HepG2 (cell line): ENCODE results near the gene SLFN13. TPM values are rescaled to one million over a fixed set of nuclear protein-coding genes. Genes with fewer than 3 reads are reported as not detected.
"Not testable (repeated sequence)": the region's sequence is repeated elsewhere in the genome, so short reads cannot be mapped to it uniquely, and the experiment has no call there.

Source experiments
- ATAC-seq: fragments of 200-7000 bp; cut with Tn5 transposase; 3 replicates; pipeline ENCODE4 v1.9.1; 2020; ENCODE audit warnings: mild to moderate bottlenecking, moderate library complexity
- BruUV-seq: library from RNA; stranded (reverse); fragments of 400-500 nt; replicated peaks from 2 replicates; lab custom pipeline; 2021; lab: Mats Ljungman, UMichigan
- CTCF ChIA-PET: fragments of 300-600 bp; formaldehyde crosslinking; extraction: SDS; loops from one replicate; lab custom pipeline; 2021; ENCODE audit warnings: low total read pairs, inconsistent platforms, low intra/inter-chr PET ratio; lab: Yijun Ruan, JAX
- POLR2A ChIA-PET: fragments of 350-600 bp; sonication (Branson Sonifier 250); formaldehyde crosslinking; loops from one replicate; lab custom pipeline; 2020; ENCODE audit warnings: antibody characterized with exemption, inconsistent platforms; lab: Yijun Ruan, JAX
- DNase-seq: peaks from one replicate; pipeline ENCODE4 v3.0.0-alpha.2; 2015; ENCODE audit warnings: low spot score
- FAIRE-seq: peaks from 3 replicates; lab custom pipeline; 2011; peaks lifted over from hg19 to GRCh38; lab: Jason Lieb, UNC
- H2AFZ ChIP-seq: one replicate; pipeline ENCODE4 v1.6.1; 2011; ENCODE audit warnings: low read length, inconsistent platforms
- H3K27ac ChIP-seq: fragments of 300-600 bp; 3 replicates; pipeline ENCODE4 v1.8.0; 2011; ENCODE audit warnings: mixed run types, mild to moderate bottlenecking, mixed read lengths, low read length, inconsistent platforms; ENCODE audit not compliant: insufficient read depth; ENCODE audit errors: extremely low read length
- H3K27me3 ChIP-seq, 2 experiments: fragments of 200-600 bp in 1 of 2; 2 replicates in 1 of 2; 3 replicates in 1 of 2; pipeline versions ENCODE4 v1.6.0 to v1.8.0; 2011; ENCODE audit warnings: low read length in 2 of 2, mild to moderate bottlenecking in 2 of 2, moderate library complexity in 2 of 2, inconsistent platforms in 1 of 2; ENCODE audit not compliant: insufficient read depth in 2 of 2, control insufficient read depth in 1 of 2
- H3K36me3 ChIP-seq, 2 experiments: fragments of 200-600 bp in 1 of 2; replicated peaks in 1 of 2; 2 replicates in 1 of 2; 3 replicates in 1 of 2; pipeline versions ENCODE4 v1.5.1 to v1.8.0; 2011; ENCODE audit warnings: low read length in 2 of 2, inconsistent platforms in 1 of 2; ENCODE audit not compliant: insufficient read depth in 2 of 2, control insufficient read depth in 1 of 2
- H3K4me1 ChIP-seq: 2 replicates; pipeline ENCODE4 v1.5.1; 2012; ENCODE audit warnings: low read length, inconsistent platforms; ENCODE audit not compliant: insufficient read depth
- H3K4me2 ChIP-seq: 2 replicates; pipeline ENCODE4 v1.6.0; 2011; ENCODE audit warnings: low read depth, low read length, inconsistent platforms
- H3K4me3 ChIP-seq, 3 experiments: fragments of 200-600 bp in 1 of 3; sonication (generic), shearing (Covaris generic) in 1 of 3; replicated peaks in 1 of 3; 2 replicates each; pipeline ENCODE4 v1.5.1; 2011 to 2016; ENCODE audit warnings: low read length in 3 of 3, inconsistent platforms in 2 of 3, low read depth in 2 of 3, mild to moderate bottlenecking in 2 of 3, control low read depth in 1 of 3, mixed read lengths in 1 of 3; ENCODE audit not compliant: insufficient read depth in 1 of 3
- H3K79me2 ChIP-seq: one replicate; pipeline ENCODE4 v1.6.1; 2011; ENCODE audit warnings: low read length, inconsistent platforms; ENCODE audit not compliant: insufficient read depth
- H3K9ac ChIP-seq: 2 replicates; pipeline ENCODE4 v1.6.0; 2011; ENCODE audit warnings: mild to moderate bottlenecking, low read depth, low read length, inconsistent platforms; ENCODE audit not compliant: insufficient read depth
- H3K9me3 ChIP-seq: 2 replicates; pipeline ENCODE4 v1.5.1; 2012; ENCODE audit warnings: mild to moderate bottlenecking, low read length
- H4K20me1 ChIP-seq: 2 replicates; pipeline ENCODE4 v1.6.0; 2011; ENCODE audit warnings: inconsistent platforms, mild to moderate bottlenecking, low read length, moderate library complexity; ENCODE audit not compliant: insufficient read depth
- CCAR2 ChIP-seq: fragments of 200-400 bp; formaldehyde crosslinking; optimal IDR thresholded peaks from 2 replicates; pipeline ENCODE3; 2018; ENCODE audit warnings: low read depth, mild to moderate bottlenecking, low read length, moderate library complexity
- CHCHD3 ChIP-seq: sonication (generic); formaldehyde crosslinking; IDR thresholded peaks from 2 replicates; pipeline ENCODE4 v1.8.0; 2022; ENCODE audit warnings: mild to moderate bottlenecking, missing genetic modification reagents, moderate library complexity
- FOXJ3 ChIP-seq: sonication (generic); formaldehyde crosslinking; IDR thresholded peaks from 2 replicates; pipeline ENCODE4 v1.4.0; 2020; ENCODE audit warnings: missing genetic modification reagents, mild to moderate bottlenecking, borderline replicate concordance
- HNF4G ChIP-seq, 2 experiments: sonication (generic) in 1 of 2; formaldehyde crosslinking in 1 of 2; IDR thresholded peaks; 2 replicates each; pipeline versions ENCODE4 v1.4.0 to v1.6.1; 2011 to 2020; ENCODE audit warnings: borderline replicate concordance in 2 of 2, low read depth in 2 of 2, mild to moderate bottlenecking in 2 of 2, low read length in 1 of 2, missing genetic modification reagents in 1 of 2, moderate library complexity in 1 of 2
- ISX ChIP-seq: sonication (generic); formaldehyde crosslinking; conservative IDR thresholded peaks from 2 replicates; pipeline ENCODE4 v1.5.0; 2020; ENCODE audit warnings: missing genetic modification reagents
- JDP2 ChIP-seq: sonication (generic); formaldehyde crosslinking; IDR thresholded peaks from 2 replicates; pipeline ENCODE4 v1.8.1; 2022; ENCODE audit warnings: missing genetic modification reagents, borderline replicate concordance
- MAFF ChIP-seq: IDR thresholded peaks from 2 replicates; pipeline ENCODE4 v1.6.1; 2011; ENCODE audit warnings: low read depth, low read length, improper control_type of control experiment
- MAFK ChIP-seq, 2 experiments: IDR thresholded peaks in 1 of 2; conservative IDR thresholded peaks in 1 of 2; 2 replicates each; pipeline ENCODE4 v1.6.1; 2011; ENCODE audit warnings: improper control_type of control experiment in 2 of 2, low read length in 2 of 2
- MBD4 ChIP-seq: IDR thresholded peaks from 2 replicates; pipeline ENCODE4 v1.6.1; 2012; ENCODE audit warnings: low read length, inconsistent platforms, borderline replicate concordance
- MBNL3 ChIP-seq: fragments of 250-450 bp; sonication (Bioruptor Pico); conservative IDR thresholded peaks from 2 replicates; pipeline ENCODE4 v1.8.0; 2022; ENCODE audit warnings: mild to moderate bottlenecking, inconsistent platforms
- NR2F6 ChIP-seq, 2 experiments: IDR thresholded peaks; 2 replicates each; pipeline ENCODE4 v1.6.1; 2016; ENCODE audit warnings: antibody characterized with exemption in 1 of 2, mild to moderate bottlenecking in 1 of 2
- PHF21A ChIP-seq: sonication (generic); formaldehyde crosslinking; IDR thresholded peaks from 2 replicates; pipeline ENCODE4 v1.5.0; 2020; ENCODE audit warnings: mild to moderate bottlenecking, missing genetic modification reagents
- PHF5A ChIP-seq: IDR thresholded peaks from one replicate; pipeline ENCODE4 v1.6.1; 2018; ENCODE audit warnings: low read depth, missing genetic modification reagents; ENCODE audit not compliant: unreplicated experiment
- RBAK ChIP-seq: sonication (generic); formaldehyde crosslinking; IDR thresholded peaks from 2 replicates; pipeline ENCODE4 v1.5.1; 2020; ENCODE audit warnings: mild to moderate bottlenecking, missing genetic modification reagents
- RCOR2 ChIP-seq: IDR thresholded peaks from 2 replicates; pipeline ENCODE4 v1.6.1; 2016; ENCODE audit warnings: missing biosample characterization, missing genetic modification reagents
- SALL2 ChIP-seq: sonication (generic); formaldehyde crosslinking; IDR thresholded peaks from 2 replicates; pipeline ENCODE4 v1.8.1; 2023; ENCODE audit warnings: mild to moderate bottlenecking, missing genetic modification reagents, inconsistent platforms
- THRA ChIP-seq: sonication (generic); formaldehyde crosslinking; IDR thresholded peaks from 2 replicates; pipeline ENCODE4 v1.4.0; 2020; ENCODE audit warnings: missing genetic modification reagents, borderline replicate concordance
- ZKSCAN1 ChIP-seq: fragments of 150-350 bp; IDR thresholded peaks from 2 replicates; pipeline ENCODE4 v1.6.1; 2014; ENCODE audit warnings: low read length
- ZNF552 ChIP-seq: sonication (generic); formaldehyde crosslinking; IDR thresholded peaks from 2 replicates; pipeline ENCODE4 v1.9.0; 2022; ENCODE audit warnings: missing genetic modification reagents, mild to moderate bottlenecking, borderline replicate concordance
- ZSCAN22 ChIP-seq: sonication (generic); formaldehyde crosslinking; IDR thresholded peaks from 2 replicates; pipeline ENCODE4 v1.4.0; 2020; ENCODE audit warnings: mild to moderate bottlenecking, missing genetic modification reagents
- WGBS: methylation state at CpG from one replicate; pipeline ENCODE4 v1.1.6; 2017; ENCODE audit warnings: low lambda C conversion rate; 5-methylcytosine and 5-hydroxymethylcytosine counted together
- in situ Hi-C: cut with HindIII; loops from 2 replicates; pipeline ENCODE4 v1.10.0; 2017; ENCODE audit warnings: low pct_unique_long_range_greater_than_20kb; ENCODE audit not compliant: extremely low pct_ligation_motif_present
- intact Hi-C: fragments of 100-400 bp; cut with micrococcal nuclease; formaldehyde crosslinking; loops from one replicate; pipeline ENCODE4 v1.10.0; 2022; ENCODE audit not compliant: unreplicated experiment
- polyA plus RNA-seq, 8 experiments: library from polyadenylated mRNA; depleted of rRNA in 3 of 8; stranded (reverse) in 7 of 8; unstranded in 1 of 8; fragments of >200 nt; fragmentation: Illumina TruSeq in 4 of 8; extraction: Trizol in 4 of 8; gene quantifications; 2 replicates each; pipeline versions ENCODE4 v1.2.1 to v1.2.3, GENCODE V29; 2011 to 2016; ENCODE audit warnings: low read depth in 4 of 8, missing spikeins in 1 of 8, mixed read lengths in 1 of 8; ENCODE audit not compliant: insufficient read depth in 1 of 8
- total RNA-seq, 5 experiments: library from RNA; depleted of rRNA; stranded (reverse); fragments of >200 nt; fragmentation: Illumina TruSeq; extraction: Trizol; gene quantifications; 2 replicates each; pipeline ENCODE4 v1.2.3, GENCODE V29; 2016; ENCODE audit warnings: low read depth in 1 of 5

SLFN13 gene
- total and polyA plus RNA-seq, 2 of the 13 experiments (the other 11 are each of a cell fraction or from before 2014, with no cell fraction given) = 0.18 TPM; not detected in 1

GRCh38 chr17:35454035-35454434 lies 5.5 kb upstream of the SLFN13 start:
- FAIRE-seq, ATAC-seq, H3K4me3 ChIP-seq, in situ Hi-C loops, intact Hi-C loops, CTCF ChIA-PET, H3K4me2 ChIP-seq, H3K27ac ChIP-seq, H3K27me3 ChIP-seq, H3K9me3 ChIP-seq, H3K79me2 ChIP-seq, H3K4me1 ChIP-seq, DNase-seq, H3K9ac ChIP-seq, H3K36me3 ChIP-seq, BruUV-seq, H4K20me1 ChIP-seq, POLR2A ChIA-PET, H2AFZ ChIP-seq: not testable (repeated sequence)
- 22% methylated on average over 5 of the region's 5 CpGs for WGBS
- peak; percentile 31; the same call in 1 of the 2 replicates for TF ChIP-seq MAFF
- TF ChIP-seq MAFK (conservative IDR thresholded peaks at IDR 0.05 in 1 of 2, IDR thresholded peaks at IDR 0.05 in 1 of 2; ENCODE audit: low read length in 2 of 2) = peak in 1 of 2 experiments; percentile 63; a peak in 2 of 4 replicates

- Histone ChIP-seq H3K36me3 (no peaks in the 10 kb centered on the region), H3K4me2 (no peak overlapping the region), H4K20me1 (no peaks in the 10 kb centered on the region), H3K79me2 (no peaks in the 10 kb centered on the region), H3K4me1 (no peaks in the 10 kb centered on the region), H2AFZ (no peak overlapping the region), H3K9ac (no peak overlapping the region), H3K27me3 (peaks cover 0 to 15% of the 10 kb centered on the region in 2 experiments; a peak in 2 of 5 replicates), H3K27ac (no peak overlapping the region), H3K4me3 (no peak overlapping the region), H3K9me3 (no peaks in the 10 kb centered on the region)
- POLR2A ChIA-PET = no interaction called here
- intact Hi-C loops = no loop called here
- CTCF ChIA-PET = no interaction called here
- no peak for FAIRE-seq
- no peak for ATAC-seq
- WGBS = 0% methylated on average over 1 of the region's 1 CpG
- in situ Hi-C loops = no loop called here
- no peak for DNase-seq
- BruUV-seq = no TSS peak
- TF ChIP-seq JDP2 (no peak), ZSCAN22 (CRISPR knock-in tag) (no peak), ISX (CRISPR knock-in tag) (no peak), ZKSCAN1 (no peak), THRA (CRISPR knock-in tag) (no peak), PHF21A (CRISPR knock-in tag) (no peak), CHCHD3 (CRISPR knock-in tag) (no peak), SALL2 (CRISPR knock-in tag) (no peak), RCOR2 (CRISPR knock-in tag) (no peak), CCAR2 (no peak), FOXJ3 (CRISPR knock-in tag) (no peak), PHF5A (CRISPR knock-in tag) (no peak), MBD4 (no peak), RBAK (CRISPR knock-in tag) (no peak), HNF4G (IDR thresholded peaks at IDR 0.05; ENCODE audit: borderline replicate concordance, low read depth, low read length) (no peak), HNF4G (CRISPR knock-in tag; IDR thresholded peaks at IDR 0.05; ENCODE audit: borderline replicate concordance, low read depth) (no peak), MBNL3 (CRISPR knock-in tag) (no peak), NR2F6 (IDR thresholded peaks at IDR 0.05) (no peak), NR2F6 (CRISPR knock-in tag; IDR thresholded peaks at IDR 0.05) (no peak), ZNF552 (CRISPR knock-in tag) (no peak)
Observed at GRCh38 chr17:35453171-35453570, 4.6 kb upstream of the SLFN13 start.
